Metanephros (tissue), 1 donor: ENCODE data around the gene SMARCD1. TPM values are rescaled to one million over a fixed set of nuclear protein-coding genes. Genes with fewer than 3 reads are reported as not detected.

Source experiments
- total RNA-seq: library from RNA; depleted of rRNA; stranded (reverse); fragments of >200 nt; gene quantifications from one replicate; pipeline ENCODE4 v1.2.3, GENCODE V29; 2014

The SMARCD1 gene
- total RNA-seq: 110 TPM

DNA sequence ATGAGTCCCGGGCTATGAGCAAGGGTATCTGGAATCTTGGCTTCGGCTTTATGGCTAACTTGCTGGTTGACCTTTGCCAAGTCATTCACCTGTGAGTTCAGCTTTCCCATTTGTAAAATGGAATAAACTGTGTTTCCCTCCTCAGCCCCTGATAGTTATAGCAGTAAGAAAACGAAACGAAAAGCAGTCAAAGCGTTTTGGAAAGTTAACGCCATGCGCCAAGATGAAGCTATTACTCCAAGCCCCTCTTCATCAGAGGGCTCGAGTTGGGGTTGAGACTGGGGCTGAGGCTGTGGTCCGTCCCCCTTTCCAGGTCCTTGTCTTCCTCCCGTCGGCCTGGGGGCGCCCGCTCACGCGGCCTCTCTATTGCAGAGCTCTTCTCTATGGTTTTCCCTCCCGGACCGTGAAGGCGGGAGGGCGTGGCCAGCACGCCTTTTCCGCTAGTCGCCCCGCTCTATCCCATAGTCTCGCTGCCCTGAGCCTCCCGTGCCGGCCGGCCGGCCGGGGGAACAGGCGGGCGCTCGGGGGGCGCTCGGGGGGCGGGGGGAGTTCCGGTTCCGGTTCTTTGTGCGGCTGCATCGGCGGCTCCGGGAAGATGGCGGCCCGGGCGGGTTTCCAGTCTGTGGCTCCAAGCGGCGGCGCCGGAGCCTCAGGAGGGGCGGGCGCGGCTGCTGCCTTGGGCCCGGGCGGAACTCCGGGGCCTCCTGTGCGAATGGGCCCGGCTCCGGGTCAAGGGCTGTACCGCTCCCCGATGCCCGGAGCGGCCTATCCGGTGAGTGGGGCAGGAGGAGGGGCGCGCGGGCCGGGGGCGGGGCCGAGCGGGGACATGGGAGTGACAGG, at the start of gene SMARCD1:
Gene SMARCD1, plus strand, starts transcription at position 568 of the 840 bp plus-strand sequence. Its CDS starts 28 bp downstream, at position 596.

DNA sequence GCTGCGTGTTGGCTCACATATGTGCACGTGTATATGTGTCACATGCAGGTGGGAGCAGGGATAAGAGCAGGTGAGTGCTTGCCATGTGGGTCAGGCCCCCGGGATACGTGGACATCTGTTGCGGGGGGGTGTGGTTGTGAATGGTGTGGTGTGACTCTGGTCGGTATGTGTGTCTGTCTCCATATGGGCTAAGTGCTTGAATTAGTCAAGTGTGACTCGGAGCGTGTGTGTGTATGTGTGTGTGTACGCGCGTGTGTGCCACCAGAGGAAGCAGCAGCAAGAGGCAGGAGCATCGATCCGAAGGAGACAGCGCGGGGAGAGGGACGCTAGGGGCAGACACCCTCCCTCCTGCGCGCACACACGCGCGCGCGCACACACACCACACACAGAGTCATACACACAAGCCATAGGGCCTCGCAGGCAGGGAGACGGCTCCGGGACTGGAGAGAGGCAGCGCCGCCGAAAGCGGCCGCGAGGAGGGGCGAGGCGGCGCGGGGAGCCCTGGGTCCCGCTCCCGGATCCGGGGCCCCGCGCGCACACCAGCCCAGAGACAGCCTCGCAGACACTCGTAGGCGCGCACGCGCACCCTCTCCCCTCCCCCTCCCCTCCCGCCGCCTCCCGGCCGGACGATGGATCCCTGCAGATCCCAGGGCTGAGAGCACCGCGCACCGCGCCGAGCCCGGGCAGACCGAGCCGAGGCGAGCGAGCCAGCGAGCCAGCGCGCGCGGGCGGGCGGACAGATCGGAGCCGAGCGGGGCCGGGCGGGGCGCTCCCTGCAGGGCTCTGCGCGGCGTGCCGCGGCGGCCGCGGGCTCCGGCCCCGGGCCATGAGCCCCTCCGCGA, 27.9 kb upstream of the SMARCD1 start, which contains the start of gene ASIC1:
Gene ASIC1, plus strand, starts transcription at position 597 of the 842 bp plus-strand sequence. CDS start 1,171 bp downstream, outside the sequence.

DNA sequence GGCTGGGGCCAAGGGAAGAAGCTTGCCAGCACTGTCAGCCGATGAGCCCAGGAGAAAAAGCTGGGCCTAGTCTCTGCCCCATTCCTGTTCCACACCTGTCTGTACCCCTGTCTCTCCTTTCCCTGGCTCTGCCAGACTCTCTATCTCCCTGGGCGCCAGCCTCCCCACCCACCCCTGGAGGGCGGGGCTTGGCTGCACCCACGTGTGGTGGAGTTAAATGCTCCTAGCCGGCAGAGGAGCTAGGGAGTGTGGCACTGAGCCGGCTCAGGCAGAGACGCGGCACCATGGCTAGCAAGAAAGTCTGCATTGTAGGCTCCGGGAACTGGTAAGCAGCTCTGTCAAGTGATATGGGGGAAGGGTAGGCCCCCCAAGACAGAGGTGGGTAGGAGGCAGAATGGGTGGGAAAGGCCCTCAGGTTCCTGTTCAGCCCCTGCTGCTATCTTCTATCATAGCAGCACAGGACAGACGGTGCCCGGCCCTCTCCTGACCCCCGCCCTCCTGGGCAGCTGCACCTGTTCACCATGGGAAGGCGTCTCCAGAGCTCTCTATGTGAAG, 18.7 kb downstream of the SMARCD1 start, which contains the start of gene GPD1:
Gene GPD1, plus strand, starts transcription at position 242 of the 555 bp plus-strand sequence. Its CDS starts 43 bp downstream, at position 285.

DNA sequence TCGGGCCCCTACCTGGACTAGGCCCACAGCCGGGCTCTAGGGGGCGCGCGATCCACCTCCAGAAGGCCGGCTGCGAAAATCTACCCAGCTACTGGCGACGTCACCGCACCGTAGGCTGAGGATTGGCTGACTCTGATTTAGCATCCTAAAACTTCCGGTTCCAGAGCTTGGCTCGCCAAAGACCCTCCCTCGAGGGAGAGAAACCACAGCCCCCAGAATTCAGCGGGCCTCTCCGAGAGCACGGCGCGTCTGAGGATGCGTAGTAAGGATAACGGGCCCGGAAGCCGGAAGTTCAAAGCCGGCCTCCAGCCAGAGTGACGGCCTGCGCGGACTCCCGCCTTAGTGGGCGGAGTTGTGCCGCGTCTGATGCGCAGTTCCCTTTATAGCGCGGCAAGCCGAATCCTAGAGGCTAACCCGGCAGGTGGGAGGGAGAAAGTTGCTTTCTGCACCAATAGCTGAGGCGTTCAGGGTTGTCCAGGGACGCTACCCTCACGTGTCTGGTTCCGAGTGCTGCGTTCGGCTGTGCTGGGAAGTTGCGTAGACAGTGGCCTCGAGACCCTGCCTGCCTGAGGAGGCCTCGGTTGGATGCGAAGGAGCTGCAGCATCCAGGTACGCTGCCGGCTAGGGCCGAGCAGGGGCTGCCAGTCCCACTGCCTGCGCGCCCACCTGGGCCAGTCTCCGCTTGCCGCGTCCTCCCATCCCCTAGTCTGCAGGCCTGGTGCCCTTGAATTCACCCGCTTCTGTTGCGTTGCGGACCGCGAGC, 26.7 kb downstream of the SMARCD1 start, which contains the start of gene COX14:
Gene COX14, plus strand, starts transcription at position 544 of the 763 bp plus-strand sequence. CDS start 7,808 bp downstream, outside the sequence.

Other genes starting within 250 kb of the SMARCD1 start
- gene BCDIN3D, start 242.2 kb upstream of the SMARCD1 start, total RNA-seq: 5.1 TPM
- gene FAIM2, start 181.4 kb upstream of the SMARCD1 start, total RNA-seq: 2.7 TPM
- gene AQP2, start 134.6 kb upstream of the SMARCD1 start, total RNA-seq: 339 TPM
- 3.3 TPM for gene AQP5, start 123.5 kb upstream of the SMARCD1 start, total RNA-seq
- 18.5 TPM for gene AQP6, start 112.4 kb upstream of the SMARCD1 start, total RNA-seq
- gene RACGAP1, start 59.8 kb upstream of the SMARCD1 start, total RNA-seq: 29.2 TPM
- 3.9 TPM for gene ASIC1, start 27.7 kb upstream of the SMARCD1 start, total RNA-seq
- 60.8 TPM for gene GPD1, start 18.7 kb downstream of the SMARCD1 start, total RNA-seq
- gene COX14, start 26.9 kb downstream of the SMARCD1 start, total RNA-seq: 48.9 TPM
- 54.6 TPM for gene CERS5, start 82.0 kb downstream of the SMARCD1 start, total RNA-seq
- 62.8 TPM for gene LIMA1, start 198.2 kb downstream of the SMARCD1 start, total RNA-seq